OCI-LY7 (cell line): Measurements from ENCODE around the gene SH3TC1. TPM values are rescaled to one million over a fixed set of nuclear protein-coding genes. Genes with fewer than 3 reads are reported as not detected.

Experiments used
- BruUV-seq: library from RNA; stranded (reverse); fragments of 400-500 nt; replicated peaks from 2 replicates; lab custom pipeline; 2021; lab: Mats Ljungman, UMichigan
- CTCF ChIA-PET: fragments of 300-600 bp; sonication (Branson Sonifier 250); formaldehyde crosslinking; loops from one replicate; lab custom pipeline; 2022; ENCODE audit warnings: antibody characterized with exemption; ENCODE audit not compliant: unreplicated experiment; lab: Charles Lee
- POLR2A ChIA-PET: fragments of 300-600 bp; sonication (Branson Sonifier 250); formaldehyde crosslinking; loops from one replicate; lab custom pipeline; 2022; ENCODE audit warnings: antibody characterized with exemption; lab: Charles Lee
- DNase-seq: peaks from one replicate; pipeline ENCODE4 v3.0.0-alpha.2; 2015; ENCODE audit warnings: low spot score
- H2AFZ ChIP-seq: fragments of 200-600 bp; sonication (generic), shearing (Covaris generic); 2 replicates; pipeline ENCODE4 v1.6.1; 2014; ENCODE audit warnings: mild to moderate bottlenecking, antibody characterized with exemption, low read length, moderate library complexity
- H3K27ac ChIP-seq: fragments of 200-600 bp; sonication (generic); 2 replicates; pipeline ENCODE4 v1.5.1; 2014; ENCODE audit warnings: mixed run types, low read depth, mild to moderate bottlenecking, moderate library complexity, low read length, inconsistent platforms; ENCODE audit not compliant: poor library complexity, severe bottlenecking
- H3K36me3 ChIP-seq: fragments of 200-600 bp; sonication (generic); 2 replicates; pipeline ENCODE4 v1.6.1; 2014; ENCODE audit warnings: mild to moderate bottlenecking, antibody characterized with exemption, low read length, moderate library complexity, mixed read lengths; ENCODE audit not compliant: insufficient read depth
- H3K4me1 ChIP-seq: fragments of 200-600 bp; sonication (generic); 2 replicates; pipeline ENCODE4 v1.5.1; 2014; ENCODE audit warnings: mild to moderate bottlenecking, low read length; ENCODE audit not compliant: insufficient read depth, poor library complexity, severe bottlenecking
- H3K4me2 ChIP-seq: fragments of 200-600 bp; sonication (generic); 2 replicates; pipeline ENCODE4 v1.6.1; 2014; ENCODE audit warnings: mild to moderate bottlenecking, low read length
- H3K4me3 ChIP-seq: fragments of 200-600 bp; sonication (generic); 2 replicates; pipeline ENCODE4 v1.5.1; 2014; ENCODE audit warnings: mild to moderate bottlenecking, low read depth, low read length; ENCODE audit not compliant: poor library complexity, severe bottlenecking
- H3K79me2 ChIP-seq: fragments of 200-600 bp; sonication (generic); 2 replicates; pipeline ENCODE4 v1.6.1; 2016; ENCODE audit warnings: low read depth, mild to moderate bottlenecking, low read length, moderate library complexity, mixed read lengths; ENCODE audit not compliant: insufficient read depth
- H3K9me2 ChIP-seq: fragments of 200-600 bp; sonication (generic); 2 replicates; pipeline ENCODE4 v1.6.1; 2016; ENCODE audit warnings: mild to moderate bottlenecking, low read length, mixed read lengths; ENCODE audit not compliant: insufficient read depth
- H3K9me3 ChIP-seq: fragments of 200-600 bp; sonication (generic); 2 replicates; pipeline ENCODE4 v1.6.1; 2014; ENCODE audit warnings: mild to moderate bottlenecking, mixed run types, low read length, mixed read lengths
- H4K20me1 ChIP-seq: fragments of 200-600 bp; sonication (generic); 2 replicates; pipeline ENCODE4 v1.6.1; 2014; ENCODE audit warnings: mild to moderate bottlenecking, antibody characterized with exemption, low read length, moderate library complexity, mixed read lengths; ENCODE audit not compliant: insufficient read depth
- CTCF ChIP-seq: fragments of 200-600 bp; sonication (generic); conservative IDR thresholded peaks from 2 replicates; pipeline ENCODE4 v1.5.1; 2014; ENCODE audit warnings: mild to moderate bottlenecking, antibody characterized with exemption, low read length, moderate library complexity, mixed read lengths
- EZH2phosphoT487 ChIP-seq: fragments of 200-600 bp; sonication (generic); IDR thresholded peaks from 2 replicates; pipeline ENCODE4 v1.6.1; 2018; ENCODE audit warnings: low read depth, borderline replicate concordance, mild to moderate bottlenecking, mixed run types, antibody characterized with exemption, low read length, moderate library complexity, mixed read lengths
- intact Hi-C: fragments of 100-400 bp; cut with micrococcal nuclease; formaldehyde crosslinking; loops from one replicate; pipeline ENCODE4 v1.10.0; 2022; ENCODE audit not compliant: unreplicated experiment
- total RNA-seq, 2 experiments: library from RNA; depleted of rRNA in 1 of 2; stranded (reverse); fragments of >200 nt in 1 of 2; shearing (Covaris generic) in 1 of 2; gene quantifications; 2 replicates each; pipeline ENCODE4 v1.2.3, GENCODE V29; 2014 to 2022

SH3TC1 gene
- total RNA-seq, 2 experiments from 2014 or later, result 17.5 to 42.4 TPM

GRCh38 chr4:8195841-8196458, 3.1 kb upstream of the SH3TC1 start:
- no TSS peak for BruUV-seq
- H3K4me3 ChIP-seq, result no peak overlapping the region
- H3K4me1 ChIP-seq, result peaks cover 35% of the 10 kb centered on the region
- no peaks in the 10 kb centered on the region for H4K20me1 ChIP-seq
- POLR2A ChIA-PET, result no interaction called here
- TF ChIP-seq CTCF, result no peak
- TF ChIP-seq EZH2phosphoT487, result no peak
- H3K36me3 ChIP-seq, result no peaks in the 10 kb centered on the region
- H2AFZ ChIP-seq, result no peak overlapping the region
- no peaks in the 10 kb centered on the region for H3K9me2 ChIP-seq
- intact Hi-C loops, result no loop called here
- no peak overlapping the region for H3K27ac ChIP-seq
- no peaks in the 10 kb centered on the region for H3K79me2 ChIP-seq
- no peak overlapping the region for H3K4me2 ChIP-seq
- DNase-seq, result no peak
- CTCF ChIA-PET, result no interaction called here
- H3K9me3 ChIP-seq, result no peaks in the 10 kb centered on the region

GRCh38 chr4:8197521-8197920, 1.6 kb upstream of the SH3TC1 start:
- TF ChIP-seq CTCF, result no peak
- TF ChIP-seq EZH2phosphoT487, result no peak
- H2AFZ ChIP-seq, result no peak overlapping the region
- BruUV-seq, result no TSS peak
- H3K27ac ChIP-seq, result no peak overlapping the region
- H3K36me3 ChIP-seq, result no peaks in the 10 kb centered on the region
- H4K20me1 ChIP-seq, result no peaks in the 10 kb centered on the region
- ChIA-PET CTCF (interaction anchor here (2.5 kb wide), 1 partner anchor 21 kb away, joined by 17 read pairs; no protein-coding TSS in a partner anchor), POLR2A (interaction anchor here (1.1 to 1.7 kb wide), 4 partner anchors 21 to 47 kb away, joined by 3 to 8 read pairs (median 4); no protein-coding TSS in a partner anchor)
- no peak for DNase-seq
- H3K9me3 ChIP-seq, result no peaks in the 10 kb centered on the region
- intact Hi-C loops, result no loop called here
- H3K4me1 ChIP-seq, result peaks cover 50% of the 10 kb centered on the region
- no peak overlapping the region for H3K4me3 ChIP-seq
- H3K79me2 ChIP-seq, result no peaks in the 10 kb centered on the region
- H3K4me2 ChIP-seq, result no peak overlapping the region
- no peaks in the 10 kb centered on the region for H3K9me2 ChIP-seq
